T-helper 1 cell treated with Interleukin-12 subunit alpha and Interleukin-12 subunit beta and Interleukin-4 antibody, amounts not matched to agents 30 μg/mL and 1 μg/mL, for 36 hours (primary cell): ENCODE measurements around the gene MYL12B.

ENCODE experiments used
- H3K27ac Mint-ChIP-seq: one replicate; pipeline ENCODE4 v1.8.0; 2021; ENCODE audit warnings: mild to moderate bottlenecking, mixed read lengths
- H3K27me3 Mint-ChIP-seq: one replicate; pipeline ENCODE4 v1.8.0; 2021; ENCODE audit warnings: low read depth, mixed read lengths
- H3K36me3 Mint-ChIP-seq: one replicate; pipeline ENCODE4 v1.8.0; 2021; ENCODE audit warnings: low read depth, mixed read lengths
- H3K4me1 Mint-ChIP-seq: one replicate; pipeline ENCODE4 v1.8.0; 2021; ENCODE audit warnings: low read depth, mixed read lengths
- H3K4me3 Mint-ChIP-seq: one replicate; pipeline ENCODE4 v1.8.0; 2021; ENCODE audit warnings: mild to moderate bottlenecking, moderate library complexity, mixed read lengths
- H3K9me3 Mint-ChIP-seq: one replicate; pipeline ENCODE4 v1.8.0; 2021; ENCODE audit warnings: mixed read lengths

The MYL12B gene

DNA sequence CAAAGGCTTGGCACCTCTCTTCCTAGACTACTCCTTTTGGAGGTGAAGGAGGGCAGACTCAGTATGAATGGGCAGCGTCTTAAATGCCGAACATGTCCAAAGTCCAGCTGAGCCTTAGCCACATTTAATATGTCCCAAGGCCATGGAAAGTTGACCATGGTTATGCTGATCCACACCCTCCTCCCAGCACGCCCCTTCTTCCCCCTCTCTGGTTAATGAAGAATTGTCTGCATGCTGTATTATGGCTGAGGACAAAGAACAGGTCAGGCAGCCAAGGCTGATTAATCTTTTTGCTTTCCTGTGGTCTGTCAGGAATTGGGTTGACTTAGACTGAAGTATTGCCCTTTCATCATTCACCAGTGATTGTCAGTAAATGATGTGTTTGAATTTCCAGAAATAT is 36.3 kb upstream of the MYL12B start:
- Mint-ChIP-seq H3K36me3 (no peaks in the 10 kb centered on the region), H3K4me3 (no peak overlapping the region), H3K9me3 (no peaks in the 10 kb centered on the region), H3K4me1 (peaks cover 1% of the 10 kb centered on the region), H3K27me3 (no peaks in the 10 kb centered on the region), H3K27ac (no peak overlapping the region)

DNA sequence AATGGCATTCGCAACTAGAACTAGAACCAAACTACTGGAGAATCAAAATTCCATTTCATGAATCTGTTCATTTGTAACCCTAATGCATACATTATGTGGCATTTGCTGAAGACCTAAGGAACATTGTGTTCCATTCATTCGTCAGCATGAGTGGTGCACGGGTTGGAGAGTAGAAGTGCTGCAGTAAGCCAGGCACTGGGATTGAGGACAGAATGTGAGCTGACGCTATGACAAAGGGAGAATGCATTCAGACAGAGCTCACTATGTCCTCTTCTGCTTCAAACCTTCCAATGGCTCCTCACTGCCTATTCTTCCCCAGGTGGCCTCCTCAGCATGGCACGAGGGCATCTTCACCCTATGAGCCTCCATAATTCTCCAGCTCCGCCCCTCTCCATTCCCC is 35.9 kb upstream of the MYL12B start:
- Mint-ChIP-seq H3K4me1 (peaks cover 6% of the 10 kb centered on the region), H3K4me3 (no peak overlapping the region), H3K27ac (no peak overlapping the region), H3K27me3 (no peaks in the 10 kb centered on the region), H3K36me3 (no peaks in the 10 kb centered on the region), H3K9me3 (no peaks in the 10 kb centered on the region)

DNA sequence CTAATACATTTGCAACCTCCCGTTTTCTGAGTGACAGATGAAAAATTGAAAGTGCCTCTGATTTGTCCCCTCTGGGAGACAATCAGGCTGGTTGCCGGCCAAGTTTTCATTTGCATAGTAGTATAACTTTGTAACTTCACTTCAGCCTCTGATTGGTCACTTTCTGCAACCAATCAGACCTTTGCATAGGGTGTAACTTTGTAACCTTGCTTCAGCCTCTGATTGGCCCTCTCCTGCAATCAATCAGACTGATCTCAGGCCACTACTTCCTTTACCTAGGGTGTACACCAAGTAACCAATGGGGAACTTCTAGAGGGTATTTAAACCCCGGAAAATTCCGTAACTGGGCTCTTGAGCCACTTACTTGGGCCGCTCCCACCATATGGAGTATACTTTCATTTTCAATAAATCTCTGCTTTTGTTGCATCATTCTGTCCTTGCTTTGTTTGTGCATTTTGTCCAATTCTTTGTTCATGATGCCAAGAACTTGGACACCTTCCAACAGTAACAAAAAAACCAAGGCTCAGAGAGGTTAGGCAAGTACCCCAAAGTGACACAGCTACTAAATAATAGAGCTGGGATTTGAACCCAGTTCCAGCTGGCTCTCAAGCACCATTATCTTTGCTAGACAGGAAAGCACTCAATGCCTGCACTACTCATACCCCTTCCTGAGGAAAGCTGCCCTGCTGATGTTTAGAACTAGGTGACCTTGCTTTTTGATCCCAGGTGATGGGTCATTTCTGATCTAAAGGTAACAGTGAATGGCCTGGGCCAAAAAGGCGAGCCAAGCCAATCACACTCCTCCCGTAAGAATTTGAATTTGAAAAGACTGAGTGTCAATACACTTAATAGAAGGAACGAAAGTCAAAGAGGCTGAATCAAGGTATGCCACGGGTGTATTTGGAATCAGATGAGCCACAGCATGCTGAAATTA is 31.3 kb upstream of the MYL12B start:
- Mint-ChIP-seq H3K27me3 (no peaks in the 10 kb centered on the region), H3K9me3 (no peaks in the 10 kb centered on the region), H3K27ac (no peak overlapping the region)

DNA sequence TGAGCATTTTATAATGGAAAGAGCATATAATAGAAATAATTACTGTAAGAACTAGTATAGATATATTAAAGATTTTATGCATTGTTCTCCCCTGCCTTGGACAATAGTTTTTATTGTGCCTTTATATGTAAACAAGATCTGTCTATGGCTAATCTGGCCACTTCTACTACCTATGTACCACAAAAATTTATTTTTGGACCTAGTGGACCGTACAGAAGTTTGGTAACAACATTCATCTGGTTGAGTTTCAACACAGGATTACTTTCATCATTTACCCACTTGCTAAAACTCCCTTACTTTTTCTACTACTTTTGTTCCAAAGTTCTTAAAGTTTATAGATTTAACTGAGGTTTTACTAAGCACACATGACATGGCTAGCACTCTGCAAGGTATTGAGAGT is 28.9 kb upstream of the MYL12B start:
- Mint-ChIP-seq H3K27ac (no peak overlapping the region), H3K9me3 (no peaks in the 10 kb centered on the region), H3K4me1 (peaks cover 6% of the 10 kb centered on the region), H3K4me3 (no peak overlapping the region), H3K36me3 (no peaks in the 10 kb centered on the region), H3K27me3 (no peaks in the 10 kb centered on the region)

More for the DNA sequence above, 31.3 kb upstream of the MYL12B start:
- no peak overlapping the region for H3K4me3 Mint-ChIP-seq
- H3K36me3 Mint-ChIP-seq = no peaks in the 10 kb centered on the region
- H3K4me1 Mint-ChIP-seq = peaks cover 6% of the 10 kb centered on the region

DNA sequence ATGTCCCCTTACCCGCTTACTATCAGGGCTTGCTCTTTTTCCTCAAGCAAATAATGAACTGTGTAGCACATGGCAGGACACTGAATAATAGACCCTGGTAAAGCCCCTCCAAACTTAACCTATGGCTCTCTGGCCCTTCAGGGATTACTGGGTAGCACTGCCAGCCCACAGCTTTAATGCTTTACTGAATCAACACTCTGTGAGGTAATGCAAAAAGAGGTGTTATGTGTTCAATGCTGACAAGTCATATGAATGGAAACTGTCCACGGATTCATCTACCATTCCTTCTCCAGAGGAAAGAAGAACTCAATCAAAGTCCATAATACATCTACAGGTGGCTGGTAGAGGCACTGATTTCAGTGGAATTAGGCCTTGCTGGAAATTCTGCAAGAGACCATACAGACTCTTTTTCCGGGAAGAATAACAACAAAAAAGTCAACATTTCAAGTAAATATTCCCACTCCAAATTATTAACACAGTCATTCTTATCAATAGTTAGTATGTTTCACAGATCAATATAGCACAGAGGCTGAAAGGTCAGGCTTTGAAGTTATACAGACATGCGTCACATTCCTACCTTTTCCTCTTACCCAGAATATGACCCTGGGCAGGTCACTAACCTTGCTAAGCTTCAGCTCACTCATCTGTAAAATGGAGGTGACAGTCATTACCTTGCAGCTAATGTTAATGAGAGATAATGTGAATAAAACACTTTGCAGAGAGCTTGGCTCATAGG is 28.3 kb upstream of the MYL12B start:
- no peaks in the 10 kb centered on the region for H3K9me3 Mint-ChIP-seq
- no peaks in the 10 kb centered on the region for H3K27me3 Mint-ChIP-seq
- H3K36me3 Mint-ChIP-seq = no peaks in the 10 kb centered on the region
- H3K27ac Mint-ChIP-seq = no peak overlapping the region
- H3K4me3 Mint-ChIP-seq = no peak overlapping the region
- H3K4me1 Mint-ChIP-seq = peaks cover 6% of the 10 kb centered on the region

DNA sequence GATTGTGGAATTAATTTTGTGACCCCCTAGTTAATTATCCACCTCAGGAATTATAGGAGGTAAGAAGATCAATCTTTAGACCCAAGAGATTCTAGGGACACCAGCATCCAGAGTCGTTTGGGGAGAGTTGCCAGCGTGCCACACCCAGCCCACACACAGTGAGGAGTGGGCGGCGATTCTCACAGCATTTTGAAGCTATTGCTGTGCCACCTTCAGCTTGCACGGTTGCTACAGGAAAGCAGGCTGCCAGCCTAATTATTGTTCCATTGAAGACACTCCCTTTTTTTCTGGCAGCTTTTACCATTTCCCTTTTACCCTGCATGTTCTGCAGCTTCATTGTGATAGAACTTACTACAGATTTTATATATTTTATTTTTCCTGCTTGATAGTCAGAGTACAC is 27.5 kb upstream of the MYL12B start:
- Mint-ChIP-seq H3K9me3 (no peaks in the 10 kb centered on the region), H3K4me1 (peaks cover 6% of the 10 kb centered on the region), H3K27ac (no peak overlapping the region), H3K36me3 (no peaks in the 10 kb centered on the region), H3K4me3 (no peak overlapping the region), H3K27me3 (no peaks in the 10 kb centered on the region)

DNA sequence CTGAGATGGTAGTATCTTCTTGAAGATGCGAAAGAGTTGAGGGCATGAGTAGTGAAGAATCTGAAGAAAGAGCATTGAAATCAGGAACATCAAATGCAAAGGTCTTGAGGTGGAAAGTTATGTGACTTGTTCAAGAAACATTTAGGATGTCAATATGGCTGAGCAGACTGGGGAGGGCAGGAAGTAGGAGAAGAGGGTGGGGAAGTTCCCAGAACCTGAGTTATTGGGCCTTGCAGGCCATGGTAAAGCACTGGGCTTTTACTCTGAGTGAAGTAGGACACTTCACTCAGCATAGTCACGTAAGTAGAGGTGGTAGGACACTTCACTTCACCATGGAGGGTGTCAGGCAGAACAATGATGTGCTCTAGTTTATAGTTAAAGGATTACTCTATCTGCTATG is 26.1 kb upstream of the MYL12B start:
- no peaks in the 10 kb centered on the region for H3K27me3 Mint-ChIP-seq
- H3K36me3 Mint-ChIP-seq = peaks cover 5% of the 10 kb centered on the region
- H3K9me3 Mint-ChIP-seq = peaks cover 6% of the 10 kb centered on the region
- no peak overlapping the region for H3K4me3 Mint-ChIP-seq
- H3K27ac Mint-ChIP-seq = no peak overlapping the region
- H3K4me1 Mint-ChIP-seq = peaks cover 2% of the 10 kb centered on the region

DNA sequence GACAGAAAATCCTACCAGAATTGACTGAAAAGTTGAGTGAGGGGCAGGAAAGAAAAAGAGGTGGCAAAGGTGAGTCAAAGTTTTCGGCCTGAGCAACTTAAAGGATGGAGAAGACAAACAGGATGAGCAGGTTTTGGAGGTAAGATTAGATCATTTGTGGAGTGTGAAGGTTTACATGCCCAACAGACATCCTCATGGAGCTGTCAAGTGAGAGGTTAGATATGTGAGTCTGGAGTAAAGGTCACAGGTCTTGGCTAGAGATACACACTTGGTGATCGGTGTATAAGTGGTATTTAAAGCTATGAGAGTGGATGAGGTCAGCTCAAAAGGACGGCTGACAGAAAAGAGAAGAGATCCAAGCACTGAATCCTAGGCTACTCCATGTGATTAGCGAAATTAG is 25.5 kb upstream of the MYL12B start:
- Mint-ChIP-seq H3K4me1 (no peaks in the 10 kb centered on the region), H3K27ac (no peak overlapping the region), H3K27me3 (no peaks in the 10 kb centered on the region), H3K9me3 (peaks cover 8% of the 10 kb centered on the region), H3K4me3 (no peak overlapping the region), H3K36me3 (peaks cover 7% of the 10 kb centered on the region)

DNA sequence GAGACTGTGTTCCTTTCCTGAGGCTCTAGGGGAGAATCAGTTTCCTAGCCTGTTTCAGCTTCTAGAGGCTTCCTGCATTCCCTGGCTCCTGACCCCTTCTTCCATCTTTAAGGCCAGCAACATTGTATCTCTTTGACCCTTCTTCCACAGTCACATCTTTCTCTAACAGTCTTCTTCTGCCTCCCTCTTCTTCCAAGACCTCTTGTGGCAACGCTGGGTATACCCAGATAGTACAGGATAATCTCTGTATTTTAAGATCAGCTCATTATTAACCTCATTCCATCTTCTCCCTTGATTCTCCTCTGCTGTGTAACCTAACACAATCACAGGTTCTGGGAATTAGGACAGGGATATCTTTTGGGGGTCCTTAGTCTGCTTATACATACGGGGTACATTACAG is 23.2 kb upstream of the MYL12B start:
- H3K4me1 Mint-ChIP-seq = no peaks in the 10 kb centered on the region
- no peaks in the 10 kb centered on the region for H3K27me3 Mint-ChIP-seq

DNA sequence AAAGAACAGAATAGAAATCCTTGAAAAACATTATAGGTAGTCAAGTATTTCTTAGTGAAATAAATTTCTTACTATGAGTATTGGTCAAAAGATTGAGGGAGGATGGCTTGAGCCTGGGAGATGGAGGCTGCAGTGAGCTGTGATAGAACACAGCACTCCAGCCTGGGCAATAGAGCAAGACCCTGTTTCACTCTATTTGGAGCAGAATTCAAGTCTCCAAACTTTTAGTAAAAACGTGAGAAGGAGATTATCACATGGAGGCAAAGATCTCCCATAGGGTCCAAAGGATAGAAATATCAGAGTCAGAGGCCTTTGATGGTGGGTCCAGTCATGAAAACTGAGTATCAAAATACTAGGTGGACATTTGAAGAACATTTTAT is 16.8 kb upstream of the MYL12B start:
- peaks cover 38% of the 10 kb centered on the region for H3K36me3 Mint-ChIP-seq
- H3K9me3 Mint-ChIP-seq = peaks cover 17% of the 10 kb centered on the region
- peak overlapping the region; percentile 86 for H3K4me3 Mint-ChIP-seq
- peaks cover 18% of the 10 kb centered on the region for H3K4me1 Mint-ChIP-seq
- no peak overlapping the region for H3K27ac Mint-ChIP-seq
- no peaks in the 10 kb centered on the region for H3K27me3 Mint-ChIP-seq

More for the DNA sequence above, 23.2 kb upstream of the MYL12B start:
- Mint-ChIP-seq H3K9me3 (peaks cover 17% of the 10 kb centered on the region), H3K4me3 (no peak overlapping the region), H3K36me3 (peaks cover 14% of the 10 kb centered on the region), H3K27ac (no peak overlapping the region)

DNA sequence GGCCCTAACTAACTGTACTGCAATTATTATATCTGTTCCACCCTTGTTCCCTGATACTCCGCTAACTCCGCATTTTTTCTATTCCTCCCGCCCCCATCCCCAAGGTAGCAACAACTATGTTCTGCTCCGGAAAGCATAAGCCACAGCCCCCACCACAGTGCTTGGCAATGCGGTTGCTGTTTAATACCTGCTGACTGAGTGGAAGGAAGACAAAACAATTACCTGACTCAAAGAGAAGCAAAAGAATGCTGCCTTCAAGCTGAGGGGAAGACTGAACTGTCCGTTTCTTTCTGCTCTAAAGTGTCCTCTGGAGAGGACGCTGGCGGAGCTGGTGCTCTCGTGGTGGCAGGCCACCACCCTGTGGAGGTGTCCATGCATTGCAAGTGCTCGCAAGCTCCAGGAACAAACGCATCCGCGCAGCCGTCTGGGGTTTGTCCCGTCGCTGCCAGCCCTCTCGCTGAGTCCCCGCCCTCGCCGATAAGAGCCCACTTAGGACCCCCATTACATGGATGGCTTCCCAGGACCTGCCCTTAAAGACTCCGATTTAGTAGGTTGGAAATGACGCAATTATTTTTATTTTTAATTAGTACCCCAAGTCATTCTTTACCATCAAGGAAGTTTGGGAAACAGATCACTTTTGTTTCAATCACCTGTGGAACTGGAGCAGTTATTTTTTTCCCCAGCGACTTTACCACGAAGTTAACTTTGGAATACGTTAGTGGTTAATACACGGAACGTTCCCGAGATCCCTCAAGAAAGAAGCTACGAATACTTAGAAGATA is 15.9 kb upstream of the MYL12B start:
- peak overlapping the region; percentile 86 for H3K4me3 Mint-ChIP-seq
- peaks cover 10% of the 10 kb centered on the region for H3K9me3 Mint-ChIP-seq
- peaks cover 25% of the 10 kb centered on the region for H3K4me1 Mint-ChIP-seq
- peaks cover 38% of the 10 kb centered on the region for H3K36me3 Mint-ChIP-seq
- no peaks in the 10 kb centered on the region for H3K27me3 Mint-ChIP-seq
- H3K27ac Mint-ChIP-seq = peak overlapping the region; percentile 95

DNA sequence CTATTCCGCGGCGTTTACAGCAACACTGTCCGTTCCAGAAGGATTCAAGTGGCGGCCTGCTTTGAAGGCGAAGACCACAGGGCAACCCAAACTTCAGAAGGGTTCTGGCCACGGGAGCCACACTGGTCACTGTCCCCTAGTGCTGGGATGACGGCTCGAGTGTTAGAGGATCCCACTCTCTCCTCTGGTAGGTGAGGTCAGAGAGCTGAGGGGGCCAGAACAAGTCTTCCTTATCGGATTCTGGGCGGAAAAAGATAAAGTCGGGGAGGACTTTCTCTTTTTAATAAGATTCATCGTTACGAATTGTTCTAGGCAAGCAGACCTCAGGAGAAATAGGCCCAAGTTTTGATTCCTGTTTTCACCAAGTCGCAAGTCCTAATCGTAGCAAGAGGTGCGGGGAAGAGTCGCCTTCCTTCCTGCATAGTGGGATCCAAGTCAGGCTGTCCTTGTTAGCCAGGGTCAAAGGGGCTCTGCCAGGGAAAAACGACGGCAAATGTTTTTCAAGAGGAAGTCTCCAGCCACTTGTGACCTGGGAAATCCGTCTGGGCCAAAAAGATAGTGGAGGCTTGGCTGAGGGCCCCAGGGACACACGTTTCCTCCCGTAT is 15.2 kb upstream of the MYL12B start:
- Mint-ChIP-seq H3K27ac (peak overlapping the region; percentile 95), H3K4me3 (peak overlapping the region; percentile 86), H3K4me1 (peaks cover 30% of the 10 kb centered on the region), H3K9me3 (peaks cover 7% of the 10 kb centered on the region), H3K27me3 (no peaks in the 10 kb centered on the region), H3K36me3 (peaks cover 38% of the 10 kb centered on the region)

DNA sequence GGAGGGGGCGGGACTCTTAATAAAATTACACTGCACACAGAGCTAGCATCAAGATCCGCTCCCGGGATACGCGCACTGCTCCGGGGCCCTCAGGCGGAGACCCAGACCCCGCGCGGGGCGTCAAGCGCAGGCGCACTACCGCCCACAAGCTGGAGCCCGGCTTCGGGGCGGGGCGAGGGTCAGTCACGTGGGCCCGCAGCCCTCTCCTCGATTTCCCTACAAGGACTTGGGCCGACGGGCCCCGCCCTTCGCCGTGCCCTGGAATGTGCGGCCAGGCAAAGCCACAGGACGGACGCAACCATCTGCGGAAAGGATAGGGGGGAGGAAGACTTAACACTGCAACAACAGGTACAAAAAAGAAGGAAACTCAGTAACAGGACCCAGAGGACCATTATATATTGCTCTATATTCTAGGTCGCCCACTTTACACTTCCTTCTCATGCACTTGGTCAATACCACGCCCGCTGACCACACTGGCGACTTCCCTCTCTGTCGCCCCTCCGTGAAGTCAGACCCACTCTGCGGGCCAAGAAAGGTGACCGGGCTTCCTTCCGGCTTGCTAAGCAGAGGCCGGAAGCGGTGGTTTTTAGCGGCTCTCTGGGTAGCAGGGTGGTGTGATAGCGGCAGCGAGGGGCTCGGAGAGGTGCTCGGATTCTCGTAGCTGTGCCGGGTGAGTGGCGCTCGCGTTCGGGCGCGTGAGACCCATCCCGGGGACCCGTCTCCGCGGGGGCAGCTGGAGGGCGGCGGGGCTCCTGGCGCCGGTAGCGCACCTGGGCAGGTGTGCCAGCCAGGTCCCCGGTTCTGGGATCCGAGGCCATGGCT is 14.5 kb upstream of the MYL12B start, which contains the start of gene MYL12A:
Gene MYL12A (plus strand): TSS at position 562 of the 822 bp plus-strand sequence. CDS start 5,447 bp downstream, outside the sequence.
- H3K27me3 Mint-ChIP-seq = no peaks in the 10 kb centered on the region
- H3K4me1 Mint-ChIP-seq = peaks cover 35% of the 10 kb centered on the region
- H3K27ac Mint-ChIP-seq = peak within 1 kb of the TSS; percentile 95
- H3K9me3 Mint-ChIP-seq = no peaks in the 10 kb centered on the region
- H3K4me3 Mint-ChIP-seq = peak within 1 kb of the TSS; percentile 86
- H3K36me3 Mint-ChIP-seq = peaks cover 37% of the 10 kb centered on the region
